SU-DHL-6 (cell line): ENCODE results near the gene DMRT1.

Experiments used
- CTCF ChIP-seq: fragments of 200-600 bp; sonication (generic); IDR thresholded peaks from one replicate; pipeline ENCODE4 v1.5.1; 2017; ENCODE audit warnings: antibody characterized with exemption, mild to moderate bottlenecking, low read length, moderate library complexity; ENCODE audit not compliant: insufficient read depth, poor library complexity, severe bottlenecking
- EZH2phosphoT487 ChIP-seq: fragments of 200-600 bp; sonication (generic), shearing (Covaris generic); conservative IDR thresholded peaks from 2 replicates; pipeline ENCODE4 v1.6.1; 2018; ENCODE audit warnings: mild to moderate bottlenecking, antibody characterized with exemption, low read length, moderate library complexity, mixed read lengths

DNA sequence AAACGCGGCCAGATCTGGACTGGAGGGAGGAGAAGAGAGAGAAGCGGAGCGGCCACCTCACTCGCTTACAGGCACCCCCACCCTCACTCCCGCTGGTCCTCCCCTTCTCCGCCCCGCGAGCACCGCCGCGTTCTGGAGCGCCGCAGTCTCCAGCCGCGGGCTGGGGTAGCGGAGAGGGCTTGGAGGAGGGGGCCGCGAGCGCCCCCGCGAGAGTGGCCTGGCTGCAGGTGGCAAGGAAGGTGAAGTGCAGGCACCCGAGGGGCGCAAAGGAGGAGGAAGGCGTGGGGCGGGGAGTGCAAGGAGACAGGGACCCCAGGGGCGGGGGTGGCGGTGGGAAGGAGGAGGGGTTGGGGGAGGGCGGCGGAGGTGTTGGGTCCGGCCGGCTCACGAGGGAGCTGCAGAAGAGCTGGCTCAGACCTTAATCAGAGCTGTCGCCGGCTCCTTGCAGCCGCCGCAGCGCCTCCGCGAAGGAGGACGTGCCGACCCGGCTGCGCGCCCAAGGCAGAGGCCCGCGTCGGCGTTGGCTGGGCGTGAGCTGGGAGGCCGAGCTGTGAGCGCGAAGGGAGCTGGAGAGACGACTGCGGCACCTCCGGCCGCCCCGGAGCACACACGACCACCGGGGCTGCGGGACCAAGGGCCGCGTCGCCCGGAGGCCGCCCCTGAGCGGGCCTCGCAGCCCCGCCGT lies 134.9 kb downstream of the DMRT1 start, which contains the start of gene DMRT3:
- TF ChIP-seq CTCF, result no peak
- no peak for TF ChIP-seq EZH2phosphoT487
